GM23338 (cell line): ENCODE measurements around the gene SLIT2. TPM values are rescaled to one million over a fixed set of nuclear protein-coding genes. Genes with fewer than 3 reads are reported as not detected.
A peak's percentile ranks its signal among the peaks of the same experiment; 100 is the strongest.

Experiments
- ATAC-seq: fragments of 200-7000 bp; cut with Tn5 transposase; 3 replicates; pipeline ENCODE4 v1.9.1; 2020
- DNase-seq: peaks from one replicate; pipeline ENCODE4 v3.0.0-alpha.2; 2015; ENCODE audit warnings: low spot score
- H2AFZ ChIP-seq: fragments of 200-600 bp; sonication (generic); 2 replicates; pipeline ENCODE4 v1.8.0; 2016; ENCODE audit warnings: antibody characterized with exemption, mild to moderate bottlenecking, moderate library complexity
- H3F3A ChIP-seq: fragments of 200-600 bp; sonication (generic); replicated peaks from 2 replicates; pipeline ENCODE4 v1.8.0; 2017; ENCODE audit warnings: antibody characterized with exemption, mixed run types, low read depth
- H3K27ac ChIP-seq: fragments of 200-600 bp; sonication (generic); 2 replicates; pipeline ENCODE4 v1.6.1; 2016; ENCODE audit warnings: low read depth
- H3K27me3 ChIP-seq: fragments of 200-600 bp; sonication (generic); 2 replicates; pipeline ENCODE4 v1.8.0; 2016; ENCODE audit warnings: mild to moderate bottlenecking, mixed run types, moderate library complexity; ENCODE audit not compliant: insufficient read depth
- H3K36me3 ChIP-seq: fragments of 200-600 bp; sonication (generic); 2 replicates; pipeline ENCODE4 v1.8.0; 2016; ENCODE audit warnings: mild to moderate bottlenecking; ENCODE audit not compliant: insufficient read depth
- H3K4me1 ChIP-seq: fragments of 200-600 bp; sonication (generic); 2 replicates; pipeline ENCODE4 v1.8.0; 2016; ENCODE audit warnings: mild to moderate bottlenecking, moderate library complexity; ENCODE audit not compliant: insufficient read depth
- H3K4me2 ChIP-seq: fragments of 200-600 bp; sonication (generic); 2 replicates; pipeline ENCODE4 v1.7.1; 2017; ENCODE audit warnings: mixed run types
- H3K4me3 ChIP-seq: fragments of 200-600 bp; sonication (generic); 2 replicates; pipeline ENCODE4 v1.6.1; 2016; ENCODE audit warnings: mixed run types
- H3K79me2 ChIP-seq: fragments of 200-600 bp; sonication (generic); replicated peaks from 2 replicates; pipeline ENCODE4 v1.8.0; 2017; ENCODE audit warnings: mild to moderate bottlenecking; ENCODE audit not compliant: insufficient read depth
- H3K9me2 ChIP-seq: fragments of 200-600 bp; sonication (generic); 2 replicates; pipeline ENCODE4 v1.8.0; 2017; ENCODE audit not compliant: insufficient read depth
- H4K20me1 ChIP-seq: fragments of 200-600 bp; sonication (generic); replicated peaks from 2 replicates; pipeline ENCODE4 v1.8.0; 2017; ENCODE audit warnings: mild to moderate bottlenecking; ENCODE audit not compliant: insufficient read depth
- H3K27ac Mint-ChIP-seq: 2 replicates; pipeline ENCODE4 v1.8.0; 2020; ENCODE audit warnings: inconsistent platforms, mild to moderate bottlenecking, moderate library complexity, mixed read lengths
- H3K27me3 Mint-ChIP-seq: 3 replicates; pipeline ENCODE4 v1.8.0; 2022; ENCODE audit warnings: low read depth, mild to moderate bottlenecking, moderate library complexity, mixed read lengths, inconsistent platforms; ENCODE audit not compliant: insufficient read depth, poor library complexity
- H3K36me3 Mint-ChIP-seq: 3 replicates; pipeline ENCODE4 v1.8.0; 2021; ENCODE audit warnings: low read depth, mild to moderate bottlenecking, inconsistent platforms, moderate library complexity, mixed read lengths
- H3K4me1 Mint-ChIP-seq: 3 replicates; pipeline ENCODE4 v1.8.0; 2020; ENCODE audit warnings: mild to moderate bottlenecking, inconsistent platforms, mixed read lengths
- H3K4me3 Mint-ChIP-seq: 3 replicates; pipeline ENCODE4 v1.8.0; 2021; ENCODE audit warnings: moderate library complexity, mild to moderate bottlenecking, inconsistent platforms, mixed read lengths
- H3K9me3 Mint-ChIP-seq: 3 replicates; pipeline ENCODE4 v1.8.0; 2020; ENCODE audit warnings: moderate library complexity, mild to moderate bottlenecking, inconsistent platforms, mixed read lengths
- CREB1 ChIP-seq: fragments of 250-450 bp; sonication (Bioruptor Pico); IDR thresholded peaks from 2 replicates; pipeline ENCODE4 v1.5.0; 2020; ENCODE audit warnings: low read depth, mild to moderate bottlenecking, moderate library complexity
- ETS1 ChIP-seq: IDR thresholded peaks from 2 replicates; pipeline ENCODE4 v1.6.1; 2016; ENCODE audit warnings: antibody characterized with exemption
- EZH2 ChIP-seq: fragments of 200-600 bp; sonication (generic); IDR thresholded peaks from one replicate; pipeline ENCODE4 v1.8.0; 2017; ENCODE audit warnings: antibody characterized with exemption, mild to moderate bottlenecking, low read depth; ENCODE audit not compliant: unreplicated experiment
- EZH2phosphoT487 ChIP-seq: fragments of 200-600 bp; sonication (generic); IDR thresholded peaks from one replicate; pipeline ENCODE4 v1.8.1; 2018; ENCODE audit warnings: antibody characterized with exemption; ENCODE audit not compliant: unreplicated experiment
- JUNB ChIP-seq: IDR thresholded peaks from one replicate; pipeline ENCODE4 v1.6.1; 2016; ENCODE audit warnings: antibody characterized with exemption; ENCODE audit not compliant: unreplicated experiment
- NANOG ChIP-seq: IDR thresholded peaks from 2 replicates; pipeline ENCODE4 v1.6.1; 2016; ENCODE audit warnings: antibody characterized with exemption, borderline replicate concordance
- POLR2AphosphoS5 ChIP-seq: IDR thresholded peaks from 2 replicates; pipeline ENCODE4 v1.6.1; 2016; ENCODE audit warnings: antibody characterized with exemption, low read depth
- STAT1 ChIP-seq: IDR thresholded peaks from one replicate; pipeline ENCODE4 v1.6.1; 2016; ENCODE audit warnings: antibody characterized with exemption; ENCODE audit not compliant: unreplicated experiment
- ZNF114 ChIP-seq: fragments of 250-450 bp; sonication (Bioruptor Pico); IDR thresholded peaks from 2 replicates; pipeline ENCODE4 v1.5.0; 2020; ENCODE audit warnings: mild to moderate bottlenecking, moderate library complexity
- ZNF331 ChIP-seq: fragments of 250-450 bp; sonication (Bioruptor Pico); IDR thresholded peaks from 2 replicates; pipeline ENCODE4 v1.5.0; 2020; ENCODE audit warnings: low read depth, mild to moderate bottlenecking, moderate library complexity
- ZNF462 ChIP-seq: fragments of 250-450 bp; sonication (Bioruptor Pico); IDR thresholded peaks from 2 replicates; pipeline ENCODE4 v1.5.0; 2020; ENCODE audit warnings: mild to moderate bottlenecking, moderate library complexity
- long read RNA-seq: library from polyadenylated mRNA; unstranded; transcript quantifications from one replicate; pipeline ENCODE4 v2.0.0, GENCODE V29; 2020; ENCODE audit not compliant: unreplicated experiment
- polyA plus RNA-seq: library from polyadenylated mRNA; unstranded; fragments of >200 nt; fragmentation: Nextera tagmentation; extraction: Ambion mirVana; gene quantifications from 2 replicates; pipeline ENCODE4 v1.2.1, GENCODE V29; 2016
- total RNA-seq: library from RNA; depleted of rRNA; stranded (reverse); fragments of >200 nt; shearing (Covaris generic); gene quantifications from 2 replicates; pipeline ENCODE4 v1.2.3, GENCODE V29; 2014; rRNA removed
- TF ChIP-seq, protein P1 (sequence below), 2 experiments: fragments of 200-600 bp in 1 of 2; sonication (generic) in 1 of 2; conservative IDR thresholded peaks; 2 replicates each; pipeline versions ENCODE4 v1.5.1 to v1.6.1; 2016 to 2017; ENCODE audit warnings: antibody characterized with exemption in 2 of 2, low read depth in 2 of 2, mild to moderate bottlenecking in 2 of 2, moderate library complexity in 1 of 2

Gene SLIT2, protein sequence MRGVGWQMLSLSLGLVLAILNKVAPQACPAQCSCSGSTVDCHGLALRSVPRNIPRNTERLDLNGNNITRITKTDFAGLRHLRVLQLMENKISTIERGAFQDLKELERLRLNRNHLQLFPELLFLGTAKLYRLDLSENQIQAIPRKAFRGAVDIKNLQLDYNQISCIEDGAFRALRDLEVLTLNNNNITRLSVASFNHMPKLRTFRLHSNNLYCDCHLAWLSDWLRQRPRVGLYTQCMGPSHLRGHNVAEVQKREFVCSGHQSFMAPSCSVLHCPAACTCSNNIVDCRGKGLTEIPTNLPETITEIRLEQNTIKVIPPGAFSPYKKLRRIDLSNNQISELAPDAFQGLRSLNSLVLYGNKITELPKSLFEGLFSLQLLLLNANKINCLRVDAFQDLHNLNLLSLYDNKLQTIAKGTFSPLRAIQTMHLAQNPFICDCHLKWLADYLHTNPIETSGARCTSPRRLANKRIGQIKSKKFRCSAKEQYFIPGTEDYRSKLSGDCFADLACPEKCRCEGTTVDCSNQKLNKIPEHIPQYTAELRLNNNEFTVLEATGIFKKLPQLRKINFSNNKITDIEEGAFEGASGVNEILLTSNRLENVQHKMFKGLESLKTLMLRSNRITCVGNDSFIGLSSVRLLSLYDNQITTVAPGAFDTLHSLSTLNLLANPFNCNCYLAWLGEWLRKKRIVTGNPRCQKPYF (N-terminal part only)
- total RNA-seq: 5.6 and 5.7 TPM in 2 replicates
- 4.9 and 5.2 TPM in 2 replicates for polyA plus RNA-seq
- long read RNA-seq, partial matches to known transcripts: 1 of 3 reads
- long read RNA-seq, other reads (novel, unspliced or antisense): 2 of 3 reads

DNA sequence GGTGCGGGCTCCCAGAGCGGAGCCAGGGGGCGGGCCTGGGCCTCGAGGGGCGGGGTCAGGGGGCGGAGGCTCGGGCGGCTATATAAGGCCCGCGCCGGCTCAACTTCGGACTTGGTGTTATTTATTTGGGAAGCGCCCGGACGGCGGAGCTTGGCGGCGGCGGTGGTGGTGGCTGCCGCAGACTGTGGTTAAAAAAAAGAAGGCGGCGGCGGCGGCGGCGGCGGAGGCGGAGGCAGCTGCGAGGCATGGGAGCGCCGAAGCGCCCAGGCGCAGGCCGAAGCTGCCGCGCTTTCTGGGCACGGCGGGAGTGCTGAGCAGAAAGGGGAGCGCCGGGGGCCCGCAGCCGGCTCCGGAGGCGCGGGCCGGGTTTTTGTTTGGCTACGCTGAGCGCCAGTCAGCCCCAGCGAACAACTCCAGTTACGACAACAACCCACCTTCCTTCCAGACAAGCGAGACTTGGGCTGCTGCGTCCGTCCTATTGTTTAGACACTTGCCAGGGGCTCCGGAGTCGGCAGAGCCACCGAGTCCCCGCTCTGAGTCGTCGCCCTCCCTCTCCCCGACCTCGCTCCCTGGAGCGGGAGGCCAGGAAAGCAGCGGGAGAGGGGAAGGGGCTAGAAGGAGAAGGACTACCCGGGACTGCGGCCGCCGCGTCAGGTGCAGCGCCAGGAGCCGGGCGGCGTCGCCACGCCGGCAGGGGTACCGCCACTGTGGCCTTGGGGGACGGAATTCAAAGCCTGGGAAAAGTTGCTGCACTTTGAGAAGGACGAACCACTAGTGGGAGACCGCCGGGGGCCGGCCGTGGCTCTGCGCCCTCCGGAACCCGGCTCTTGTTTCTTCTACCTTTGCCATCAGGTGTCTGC, at the start of gene SLIT2:
Gene SLIT2 (plus strand): TSS at position 110 of the 860 bp plus-strand sequence. CDS start 1,911 bp downstream, outside the sequence.
- no peak within 1 kb of the TSS for H3K27ac Mint-ChIP-seq
- TF ChIP-seq EZH2 (peak; percentile 5), ZNF462 (CRISPR knock-in tag) (no peak), ZNF114 (CRISPR knock-in tag) (no peak; the same call in 1 of the 2 replicates), JUNB (no peak), ZNF331 (CRISPR knock-in tag) (no peak), STAT1 (no peak), EZH2phosphoT487 (no peak), NANOG (no peak), ETS1 (no peak), POLR2AphosphoS5 (peak; percentile 77), CREB1 (CRISPR knock-in tag) (no peak)
- TF ChIP-seq, protein P1, sequence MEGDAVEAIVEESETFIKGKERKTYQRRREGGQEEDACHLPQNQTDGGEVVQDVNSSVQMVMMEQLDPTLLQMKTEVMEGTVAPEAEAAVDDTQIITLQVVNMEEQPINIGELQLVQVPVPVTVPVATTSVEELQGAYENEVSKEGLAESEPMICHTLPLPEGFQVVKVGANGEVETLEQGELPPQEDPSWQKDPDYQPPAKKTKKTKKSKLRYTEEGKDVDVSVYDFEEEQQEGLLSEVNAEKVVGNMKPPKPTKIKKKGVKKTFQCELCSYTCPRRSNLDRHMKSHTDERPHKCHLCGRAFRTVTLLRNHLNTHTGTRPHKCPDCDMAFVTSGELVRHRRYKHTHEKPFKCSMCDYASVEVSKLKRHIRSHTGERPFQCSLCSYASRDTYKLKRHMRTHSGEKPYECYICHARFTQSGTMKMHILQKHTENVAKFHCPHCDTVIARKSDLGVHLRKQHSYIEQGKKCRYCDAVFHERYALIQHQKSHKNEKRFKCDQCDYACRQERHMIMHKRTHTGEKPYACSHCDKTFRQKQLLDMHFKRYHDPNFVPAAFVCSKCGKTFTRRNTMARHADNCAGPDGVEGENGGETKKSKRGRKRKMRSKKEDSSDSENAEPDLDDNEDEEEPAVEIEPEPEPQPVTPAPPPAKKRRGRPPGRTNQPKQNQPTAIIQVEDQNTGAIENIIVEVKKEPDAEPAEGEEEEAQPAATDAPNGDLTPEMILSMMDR (conservative IDR thresholded peaks at IDR 0.05; ENCODE audit: low read depth in 2 of 2): no peak; a peak in 1 of 4 replicates

More for the DNA sequence above, at the start of gene SLIT2:
- H3K4me2 ChIP-seq: peak within 1 kb of the TSS; percentile 84
- H3K36me3 ChIP-seq: no peaks in the 10 kb centered on the region
- H3K27me3 ChIP-seq: peaks cover 71% of the 10 kb centered on the region
- H4K20me1 ChIP-seq: peaks cover 3% of the 10 kb centered on the region; the same call in 1 of the 2 replicates
- DNase-seq: peak; percentile 85
- H3K27me3 Mint-ChIP-seq: peaks cover 60% of the 10 kb centered on the region
- ATAC-seq: peak; percentile 63
- H3K4me3 Mint-ChIP-seq: peak within 1 kb of the TSS; percentile 84
- peak within 1 kb of the TSS; percentile 95 for H2AFZ ChIP-seq
- H3F3A ChIP-seq: no peaks in the 10 kb centered on the region
- H3K9me2 ChIP-seq: no peaks in the 10 kb centered on the region
- H3K79me2 ChIP-seq: no peaks in the 10 kb centered on the region
- no peak within 1 kb of the TSS for H3K27ac ChIP-seq
- H3K9me3 Mint-ChIP-seq: peaks cover 6% of the 10 kb centered on the region; the same call in 1 of the 3 replicates
- peaks cover 35% of the 10 kb centered on the region for H3K4me1 Mint-ChIP-seq
- peaks cover 6% of the 10 kb centered on the region; the same call in 1 of the 3 replicates for H3K36me3 Mint-ChIP-seq
- peaks cover 29% of the 10 kb centered on the region for H3K4me1 ChIP-seq
- H3K4me3 ChIP-seq: peak within 1 kb of the TSS; percentile 66
